ENCODE results near the gene WNK1.

WNK1 gene

DNA sequence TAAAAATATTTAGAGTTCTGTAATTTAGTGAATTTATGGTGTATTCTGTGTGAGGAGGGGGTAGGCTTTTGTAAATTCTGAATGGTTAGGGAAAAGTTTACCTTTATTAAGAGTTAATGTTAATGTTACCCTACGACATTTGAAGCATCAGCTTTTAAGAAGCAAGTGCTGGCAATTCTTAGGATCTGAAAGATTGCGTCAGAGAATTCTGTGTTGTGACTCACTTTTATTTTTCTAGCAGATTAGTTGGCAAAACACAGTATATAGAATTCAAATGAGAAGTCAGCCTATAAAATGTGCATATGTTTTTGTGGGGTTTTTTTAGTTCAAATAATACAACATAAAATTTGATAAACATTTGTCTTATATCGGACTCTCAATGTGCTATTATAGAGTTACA is 99.5 kb downstream of the WNK1 start:
- peak; percentile 70 for DNase-seq (ENCODE audit: low read depth)
- peak overlapping the region; percentile 22 for H3K4me3 ChIP-seq (ENCODE audit: low read length)
- TF ChIP-seq, protein P1, sequence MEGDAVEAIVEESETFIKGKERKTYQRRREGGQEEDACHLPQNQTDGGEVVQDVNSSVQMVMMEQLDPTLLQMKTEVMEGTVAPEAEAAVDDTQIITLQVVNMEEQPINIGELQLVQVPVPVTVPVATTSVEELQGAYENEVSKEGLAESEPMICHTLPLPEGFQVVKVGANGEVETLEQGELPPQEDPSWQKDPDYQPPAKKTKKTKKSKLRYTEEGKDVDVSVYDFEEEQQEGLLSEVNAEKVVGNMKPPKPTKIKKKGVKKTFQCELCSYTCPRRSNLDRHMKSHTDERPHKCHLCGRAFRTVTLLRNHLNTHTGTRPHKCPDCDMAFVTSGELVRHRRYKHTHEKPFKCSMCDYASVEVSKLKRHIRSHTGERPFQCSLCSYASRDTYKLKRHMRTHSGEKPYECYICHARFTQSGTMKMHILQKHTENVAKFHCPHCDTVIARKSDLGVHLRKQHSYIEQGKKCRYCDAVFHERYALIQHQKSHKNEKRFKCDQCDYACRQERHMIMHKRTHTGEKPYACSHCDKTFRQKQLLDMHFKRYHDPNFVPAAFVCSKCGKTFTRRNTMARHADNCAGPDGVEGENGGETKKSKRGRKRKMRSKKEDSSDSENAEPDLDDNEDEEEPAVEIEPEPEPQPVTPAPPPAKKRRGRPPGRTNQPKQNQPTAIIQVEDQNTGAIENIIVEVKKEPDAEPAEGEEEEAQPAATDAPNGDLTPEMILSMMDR (conservative IDR thresholded peaks at IDR 0.05; ENCODE audit: low read length), result no peak

DNA sequence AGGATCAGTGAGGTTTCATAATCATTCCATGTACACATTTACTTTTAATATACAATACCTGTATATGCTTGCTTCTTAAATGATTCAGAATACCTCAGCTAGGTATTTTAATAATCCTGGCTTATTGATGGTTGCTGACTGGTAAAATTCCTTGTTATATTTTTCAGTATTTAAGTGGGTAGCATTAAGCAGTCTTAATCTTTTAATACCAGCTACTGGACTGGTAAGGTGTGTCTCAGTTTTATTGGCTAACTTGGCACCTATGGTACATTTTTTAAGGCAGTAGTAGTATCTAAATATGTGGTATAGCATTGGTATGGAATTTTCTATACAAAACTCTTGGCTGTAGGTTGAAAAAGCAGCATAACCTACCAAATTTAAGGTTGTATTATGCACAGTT is 100.5 kb downstream of the WNK1 start:
- no peak for DNase-seq (ENCODE audit: low read depth)
- no peak overlapping the region for H3K4me3 ChIP-seq (ENCODE audit: low read length)
- TF ChIP-seq, protein P1 (conservative IDR thresholded peaks at IDR 0.05; ENCODE audit: low read length), result no peak

DNA sequence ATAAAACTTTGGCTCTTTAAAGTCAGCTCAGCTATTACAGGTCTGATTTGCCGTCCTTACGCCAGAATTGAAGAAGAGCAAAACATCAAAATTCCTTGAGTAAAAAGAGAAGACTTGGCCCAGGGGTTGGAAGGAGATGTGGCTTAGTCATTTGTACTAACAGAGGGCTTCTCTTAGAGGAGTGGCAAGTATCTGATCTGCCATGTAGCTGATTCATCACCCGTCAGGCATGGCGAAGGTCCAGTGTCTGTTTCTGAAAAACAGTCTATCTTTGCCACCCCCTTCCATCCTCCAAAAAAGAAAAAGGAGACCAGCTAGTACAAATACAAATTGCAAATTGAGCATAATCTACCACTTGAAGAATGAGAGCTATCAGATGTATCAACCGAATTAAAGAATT is 105.2 kb downstream of the WNK1 start:
- H3K4me3 ChIP-seq (ENCODE audit: low read length), result no peak overlapping the region
- DNase-seq (ENCODE audit: low read depth), result peak; percentile 77
- TF ChIP-seq, protein P1 (conservative IDR thresholded peaks at IDR 0.05; ENCODE audit: low read length), result no peak

DNA sequence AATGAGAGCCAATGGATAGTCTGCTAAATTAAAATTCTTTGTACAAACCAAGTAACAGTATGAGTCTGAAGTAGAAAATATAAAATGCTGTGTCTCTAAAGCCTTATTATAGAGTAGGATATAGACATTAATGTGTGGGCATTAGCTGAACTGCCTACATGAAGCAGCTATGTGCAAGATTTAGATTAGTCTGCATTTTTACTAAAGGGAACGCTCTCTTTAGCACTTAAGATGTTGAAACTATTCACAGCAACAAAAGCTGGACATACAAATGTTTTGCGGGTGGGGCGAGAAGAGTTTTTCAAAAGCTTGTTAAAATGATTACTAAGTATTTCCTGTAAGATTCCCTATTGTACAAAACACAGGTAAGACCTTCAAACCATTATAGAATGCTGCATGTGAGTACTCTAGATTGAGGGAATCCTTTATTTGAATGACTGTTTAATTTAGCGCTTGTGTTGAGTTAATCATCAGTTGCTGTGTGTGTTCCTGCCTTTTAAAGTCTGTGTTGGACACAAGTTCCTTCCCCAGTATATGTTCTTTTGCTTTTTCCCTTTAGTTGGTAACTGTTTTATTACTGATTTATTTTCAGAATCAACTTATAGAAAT is 110.0 kb downstream of the WNK1 start:
- TF ChIP-seq, protein P1 (conservative IDR thresholded peaks at IDR 0.05; ENCODE audit: low read length), result no peak
- DNase-seq (ENCODE audit: low read depth), result no peak
- no peak overlapping the region for H3K4me3 ChIP-seq (ENCODE audit: low read length)

DNA sequence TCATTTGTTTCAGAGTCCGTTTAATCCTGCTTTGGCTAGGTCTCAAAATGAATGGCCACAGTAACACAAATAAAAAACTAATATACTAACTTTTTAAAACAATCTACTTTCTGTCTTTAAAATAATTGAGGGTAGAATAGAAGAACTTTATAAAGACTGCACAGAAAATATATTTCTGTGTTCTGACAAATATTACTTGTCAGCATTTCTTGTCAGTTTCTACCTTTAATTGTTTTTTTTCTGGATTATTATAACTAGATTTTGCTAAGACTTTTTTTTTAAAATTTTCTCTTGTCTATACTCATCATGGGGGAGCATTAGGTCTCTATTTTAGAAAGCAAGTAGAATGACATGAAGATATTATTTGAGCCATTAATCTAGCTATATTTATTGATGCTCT is 110.9 kb downstream of the WNK1 start:
- TF ChIP-seq, protein P1 (conservative IDR thresholded peaks at IDR 0.05; ENCODE audit: low read length), result no peak
- H3K4me3 ChIP-seq (ENCODE audit: low read length), result no peak overlapping the region
- no peak for DNase-seq (ENCODE audit: low read depth)

DNA sequence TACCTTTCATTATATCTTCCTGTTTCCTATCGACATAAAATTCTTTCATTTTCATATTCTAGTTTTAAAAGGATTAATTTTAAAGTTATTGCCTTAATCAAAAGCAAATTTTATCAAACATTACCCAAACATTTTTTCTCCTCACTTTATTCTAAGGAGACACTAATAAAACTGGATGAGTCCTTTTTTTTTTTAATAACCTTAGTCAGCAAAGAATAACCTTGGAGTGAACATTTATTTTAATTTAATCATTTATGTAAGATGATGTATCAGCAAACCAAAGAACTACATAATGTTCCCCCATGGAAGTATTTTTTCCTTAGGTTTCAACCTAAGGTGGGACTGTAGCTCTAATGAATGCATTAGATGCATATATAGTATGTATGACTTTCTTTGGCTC is 113.2 kb downstream of the WNK1 start:
- TF ChIP-seq, protein P1 (conservative IDR thresholded peaks at IDR 0.05; ENCODE audit: low read length), result no peak
- no peak overlapping the region for H3K4me3 ChIP-seq (ENCODE audit: low read length)

DNA sequence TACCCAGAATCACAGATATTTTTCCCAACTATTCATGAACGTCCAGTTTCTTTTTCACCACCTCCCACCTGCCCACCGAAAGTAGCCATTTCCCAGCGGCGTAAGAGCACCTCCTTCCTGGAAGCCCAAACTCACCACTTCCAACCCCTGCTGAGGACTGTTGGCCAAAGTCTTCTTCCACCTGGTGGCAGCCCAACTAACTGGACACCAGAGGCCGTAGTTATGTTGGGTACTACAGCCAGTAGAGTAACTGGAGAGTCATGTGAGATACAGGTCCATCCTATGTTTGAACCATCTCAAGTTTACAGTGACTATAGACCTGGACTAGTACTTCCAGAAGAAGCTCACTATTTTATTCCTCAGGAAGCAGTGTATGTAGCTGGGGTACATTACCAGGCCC is 115.5 kb downstream of the WNK1 start:
- H3K4me3 ChIP-seq (ENCODE audit: low read length), result no peak overlapping the region
- no peak for DNase-seq (ENCODE audit: low read depth)
- TF ChIP-seq, protein P1 (conservative IDR thresholded peaks at IDR 0.05; ENCODE audit: low read length), result no peak

More for the DNA sequence above, 113.2 kb downstream of the WNK1 start:
- DNase-seq (ENCODE audit: low read depth), result no peak

All from AG10803 (cell line).